COLO668 (cell line): ENCODE measurements around the gene FAM78A.
"Not testable (repeated sequence)": the region's sequence is repeated elsewhere in the genome, so short reads cannot be mapped to it uniquely, and the experiment has no call there.

Experiments
- DNase-seq: peaks from one replicate; lab custom pipeline; 2025; ENCODE audit not compliant: unreplicated experiment; lab: John Stamatoyannopoulos, UW

Gene FAM78A

GRCh38 chr9:131214286-131214856 lies 61.9 kb downstream of the FAM78A start:
- no peak for DNase-seq

- not testable (repeated sequence) for DNase-seq
Observed at GRCh38 chr9:131211920-131212319, 64.4 kb downstream of the FAM78A start.
